Kidney epithelial cell (primary cell): Measurements from ENCODE around the gene THAP7. TPM values are rescaled to one million over a fixed set of nuclear protein-coding genes. Genes with fewer than 3 reads are reported as not detected.
A peak's percentile ranks its signal among the peaks of the same experiment; 100 is the strongest.

ENCODE experiments used
- DNase-seq: peaks from one replicate; pipeline ENCODE4 v3.0.0-alpha.2; 2010; ENCODE audit warnings: low read depth
- H3K27me3 ChIP-seq: 2 replicates; pipeline ENCODE4 v1.6.0; 2011; ENCODE audit warnings: low read length; ENCODE audit not compliant: control insufficient read depth, insufficient read depth
- H3K36me3 ChIP-seq: 2 replicates; pipeline ENCODE4 v1.5.1; 2011; ENCODE audit warnings: low read length; ENCODE audit not compliant: control insufficient read depth, insufficient read depth
- H3K4me3 ChIP-seq: 2 replicates; pipeline ENCODE4 v1.5.1; 2011; ENCODE audit warnings: low read depth, mild to moderate bottlenecking, control low read depth, low read length
- total RNA-seq: library from RNA; depleted of rRNA; stranded (reverse); fragments of >200 nt; gene quantifications from 2 replicates; pipeline ENCODE4 v1.2.3, GENCODE V29; 2015
- TF ChIP-seq, protein P1 (sequence below): IDR thresholded peaks from 2 replicates; pipeline ENCODE4 v1.5.1; 2011; ENCODE audit warnings: mild to moderate bottlenecking, moderate library complexity, low read length, control low read depth, inconsistent platforms; ENCODE audit not compliant: insufficient read depth, poor library complexity, severe bottlenecking

The THAP7 gene
- total RNA-seq, 1 donor from 2014 or later: 37.9 TPM

DNA sequence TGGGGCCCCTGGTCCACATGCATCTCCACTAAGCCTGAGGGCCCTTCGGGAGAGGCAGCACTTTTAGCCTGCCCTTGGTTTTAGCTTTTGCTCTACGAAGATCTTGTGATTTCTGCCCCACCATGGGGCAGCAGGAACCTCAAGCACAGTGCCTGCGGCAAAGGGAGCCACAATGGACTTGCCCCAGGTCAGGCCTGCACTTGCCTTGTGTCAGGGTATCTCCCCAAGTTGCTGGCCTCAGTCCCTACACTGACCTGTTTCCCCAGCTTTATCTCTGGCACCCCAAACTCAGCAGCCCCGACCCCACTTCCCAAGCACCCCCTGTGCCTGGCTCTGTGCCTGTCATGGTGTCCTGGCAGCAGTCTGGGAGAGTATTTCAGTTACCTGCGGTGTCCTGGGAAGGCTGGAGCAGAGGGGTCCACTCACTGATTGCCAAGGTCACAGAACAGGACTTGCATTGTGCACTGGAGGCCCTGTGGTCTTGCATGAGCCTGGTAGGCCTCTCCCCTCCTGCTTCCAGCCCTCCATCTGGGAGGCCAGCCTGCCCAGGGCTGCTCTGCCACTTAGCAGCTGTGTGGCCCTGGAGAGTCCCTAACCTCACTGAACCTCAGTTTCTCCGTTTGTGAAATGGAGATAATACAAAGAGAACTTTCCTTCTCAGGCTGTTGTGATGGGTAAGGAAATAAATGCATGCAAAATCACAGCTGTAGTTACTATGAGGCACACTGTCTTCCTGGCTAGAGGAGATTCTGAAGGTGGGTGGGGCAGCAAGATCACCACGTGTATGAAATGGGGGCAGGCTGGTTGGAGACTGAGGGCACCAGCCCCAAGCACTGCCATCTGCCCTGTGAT is 38.5 kb downstream of the THAP7 start:
- H3K4me3 ChIP-seq: no peak overlapping the region
- no peaks in the 10 kb centered on the region for H3K36me3 ChIP-seq
- peaks cover 18% of the 10 kb centered on the region for H3K27me3 ChIP-seq
- no peak for DNase-seq
- TF ChIP-seq, protein P1, sequence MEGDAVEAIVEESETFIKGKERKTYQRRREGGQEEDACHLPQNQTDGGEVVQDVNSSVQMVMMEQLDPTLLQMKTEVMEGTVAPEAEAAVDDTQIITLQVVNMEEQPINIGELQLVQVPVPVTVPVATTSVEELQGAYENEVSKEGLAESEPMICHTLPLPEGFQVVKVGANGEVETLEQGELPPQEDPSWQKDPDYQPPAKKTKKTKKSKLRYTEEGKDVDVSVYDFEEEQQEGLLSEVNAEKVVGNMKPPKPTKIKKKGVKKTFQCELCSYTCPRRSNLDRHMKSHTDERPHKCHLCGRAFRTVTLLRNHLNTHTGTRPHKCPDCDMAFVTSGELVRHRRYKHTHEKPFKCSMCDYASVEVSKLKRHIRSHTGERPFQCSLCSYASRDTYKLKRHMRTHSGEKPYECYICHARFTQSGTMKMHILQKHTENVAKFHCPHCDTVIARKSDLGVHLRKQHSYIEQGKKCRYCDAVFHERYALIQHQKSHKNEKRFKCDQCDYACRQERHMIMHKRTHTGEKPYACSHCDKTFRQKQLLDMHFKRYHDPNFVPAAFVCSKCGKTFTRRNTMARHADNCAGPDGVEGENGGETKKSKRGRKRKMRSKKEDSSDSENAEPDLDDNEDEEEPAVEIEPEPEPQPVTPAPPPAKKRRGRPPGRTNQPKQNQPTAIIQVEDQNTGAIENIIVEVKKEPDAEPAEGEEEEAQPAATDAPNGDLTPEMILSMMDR: no peak

- no peak for DNase-seq
- H3K36me3 ChIP-seq: no peaks in the 10 kb centered on the region
- TF ChIP-seq, protein P1: no peak
- peaks cover 16% of the 10 kb centered on the region for H3K27me3 ChIP-seq
- H3K4me3 ChIP-seq: no peak overlapping the region
Observed at GRCh38 chr22:20962491-20962945, 39.4 kb downstream of the THAP7 start.

GRCh38 chr22:20960609-20961008 is 41.3 kb downstream of the THAP7 start:
- TF ChIP-seq, protein P1: no peak
- DNase-seq: no peak
- peaks cover 9% of the 10 kb centered on the region for H3K27me3 ChIP-seq

DNA sequence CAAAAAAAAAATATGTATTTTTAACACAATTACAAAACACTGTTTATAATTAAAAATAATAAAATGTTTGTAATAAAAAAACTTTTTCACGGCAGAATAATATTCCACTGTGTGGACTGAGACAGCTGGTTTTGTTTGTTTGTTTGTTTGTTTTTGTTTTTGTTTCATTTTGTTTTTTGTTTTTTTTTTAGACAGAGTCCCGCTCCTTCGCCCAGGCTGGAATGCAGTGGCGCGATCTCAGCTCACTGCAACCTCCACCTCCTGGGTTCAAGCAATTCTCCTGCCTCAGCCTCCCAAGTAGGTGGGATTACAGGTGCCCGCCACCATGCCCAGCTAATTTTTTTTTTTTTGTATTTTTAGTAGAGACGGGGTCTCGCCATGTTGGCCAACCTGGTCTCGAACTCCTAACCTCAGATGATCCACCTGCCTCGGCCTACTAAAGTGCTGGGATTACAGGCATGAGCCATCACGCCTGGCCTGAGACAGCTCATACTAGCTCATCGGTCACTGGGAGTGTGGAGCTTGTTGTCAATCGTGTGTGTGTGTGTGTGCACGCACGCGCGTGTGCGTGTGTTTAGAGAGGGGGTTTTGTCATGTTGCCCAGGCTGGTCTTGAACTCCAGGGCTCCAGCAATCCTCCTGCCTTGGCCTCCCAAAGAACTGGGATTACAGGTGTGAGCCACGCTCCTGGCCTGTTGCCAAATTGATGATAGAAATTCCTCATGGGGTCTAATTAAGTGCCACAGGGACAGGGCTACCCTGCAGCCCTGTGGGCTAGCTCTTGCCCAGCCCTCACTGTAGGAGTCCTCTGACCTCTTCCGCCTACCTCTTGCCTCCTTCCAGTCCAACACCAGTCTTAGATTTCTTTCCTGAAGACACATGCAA is 42.1 kb downstream of the THAP7 start:
- TF ChIP-seq, protein P1: no peak
- peaks cover 4% of the 10 kb centered on the region for H3K27me3 ChIP-seq
- no peak for DNase-seq
- no peak overlapping the region for H3K4me3 ChIP-seq
- no peaks in the 10 kb centered on the region for H3K36me3 ChIP-seq

More at GRCh38 chr22:20960609-20961008, 41.3 kb downstream of the THAP7 start:
- H3K36me3 ChIP-seq: no peaks in the 10 kb centered on the region
- no peak overlapping the region for H3K4me3 ChIP-seq

DNA sequence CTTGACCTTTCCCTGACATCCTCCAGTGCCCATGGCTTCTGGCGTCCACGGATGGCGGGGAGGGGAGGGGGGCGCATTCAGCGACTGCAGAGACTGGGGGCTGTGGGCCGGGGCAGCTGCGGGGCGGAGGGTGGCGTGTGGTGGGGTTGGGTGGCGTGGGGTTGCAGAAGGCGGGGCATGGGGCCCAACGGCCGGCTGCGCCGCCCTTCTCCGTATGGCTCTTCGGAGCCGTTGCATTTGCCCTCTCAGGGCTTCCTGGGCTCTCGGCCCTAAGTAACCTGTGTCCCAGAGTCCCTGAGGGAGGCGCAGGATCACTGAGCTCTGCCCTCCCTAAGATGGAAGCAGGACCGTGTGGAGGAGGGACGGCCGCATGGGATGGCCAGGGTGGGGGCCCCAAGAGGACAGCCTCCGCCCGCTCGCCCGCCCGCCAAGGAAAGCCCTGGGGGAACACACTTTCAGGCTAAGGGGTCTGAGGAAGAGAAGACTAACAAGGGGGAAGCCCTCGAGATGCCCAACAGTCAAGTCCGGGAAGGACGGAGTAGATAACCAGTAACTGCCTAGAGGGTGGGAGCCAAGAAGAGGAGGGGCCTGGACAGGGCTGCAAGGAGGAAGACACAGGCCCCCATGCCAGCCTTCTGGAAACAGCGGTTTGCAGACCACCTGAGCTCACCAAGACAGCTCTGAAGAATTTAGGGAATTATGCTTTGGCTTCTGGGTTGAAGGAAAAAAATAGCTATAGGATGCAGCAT is 44.1 kb downstream of the THAP7 start:
- H3K27me3 ChIP-seq: no peaks in the 10 kb centered on the region
- peak overlapping the region; percentile 63 for H3K4me3 ChIP-seq
- no peak for DNase-seq
- TF ChIP-seq, protein P1: no peak
- no peaks in the 10 kb centered on the region for H3K36me3 ChIP-seq
